MM.1S (cell line): Measurements from ENCODE around the gene SGPL1.

ENCODE experiments used
- DNase-seq: peaks from one replicate; pipeline ENCODE4 v3.0.0-alpha.2; 2015
- H2AFZ ChIP-seq: fragments of 300-600 bp; sonication (generic); 2 replicates; pipeline ENCODE4 v1.6.0; 2016; ENCODE audit warnings: antibody characterized with exemption, low read length
- H3F3A ChIP-seq: fragments of 300-600 bp; sonication (generic); 2 replicates; pipeline ENCODE4 v1.6.1; 2016; ENCODE audit warnings: mild to moderate bottlenecking, antibody characterized with exemption, low read length, moderate library complexity, mixed read lengths; ENCODE audit not compliant: insufficient read depth
- H3K27ac ChIP-seq: fragments of 300-600 bp; sonication (generic); 2 replicates; pipeline ENCODE4 v1.5.1; 2016; ENCODE audit warnings: mild to moderate bottlenecking, low read length
- H3K27me3 ChIP-seq: fragments of 300-600 bp; sonication (generic); replicated peaks from 2 replicates; pipeline ENCODE4 v1.6.0; 2016; ENCODE audit warnings: low read length; ENCODE audit not compliant: insufficient read depth
- H3K36me3 ChIP-seq: fragments of 300-600 bp; sonication (generic); replicated peaks from 2 replicates; pipeline ENCODE4 v1.6.1; 2016; ENCODE audit warnings: mild to moderate bottlenecking, low read length, mixed read lengths; ENCODE audit not compliant: insufficient read depth
- H3K4me1 ChIP-seq: fragments of 300-600 bp; sonication (generic); 2 replicates; pipeline ENCODE4 v1.6.1; 2016; ENCODE audit warnings: low read length, mixed read lengths
- H3K4me2 ChIP-seq: fragments of 300-600 bp; sonication (generic); 2 replicates; pipeline ENCODE4 v1.6.0; 2016; ENCODE audit warnings: low read depth, low read length
- H3K4me3 ChIP-seq: fragments of 300-600 bp; sonication (generic); 2 replicates; pipeline ENCODE4 v1.5.1; 2016; ENCODE audit warnings: low read length, mixed read lengths
- H3K79me2 ChIP-seq: fragments of 300-600 bp; sonication (generic); 2 replicates; pipeline ENCODE4 v1.6.1; 2016; ENCODE audit warnings: mixed run types, low read length, mixed read lengths
- H3K9ac ChIP-seq: fragments of 300-600 bp; sonication (generic); 2 replicates; pipeline ENCODE4 v1.6.1; 2016; ENCODE audit warnings: low read length, mixed read lengths
- H3K9me2 ChIP-seq: fragments of 300-600 bp; sonication (generic); replicated peaks from 2 replicates; pipeline ENCODE4 v1.6.1; 2016; ENCODE audit warnings: mild to moderate bottlenecking, low read length, mixed read lengths; ENCODE audit not compliant: insufficient read depth
- H3K9me3 ChIP-seq: fragments of 300-600 bp; sonication (generic); replicated peaks from 2 replicates; pipeline ENCODE4 v1.6.1; 2016; ENCODE audit warnings: mild to moderate bottlenecking, low read length, mixed read lengths; ENCODE audit not compliant: insufficient read depth
- H4K20me1 ChIP-seq: fragments of 300-600 bp; sonication (generic); 2 replicates; pipeline ENCODE4 v1.6.1; 2016; ENCODE audit warnings: mild to moderate bottlenecking, low read length, moderate library complexity, mixed read lengths; ENCODE audit not compliant: insufficient read depth
- CTCF ChIP-seq: fragments of 300-600 bp; sonication (generic); IDR thresholded peaks from 2 replicates; pipeline ENCODE4 v1.5.1; 2016; ENCODE audit warnings: antibody characterized with exemption, low read length, mixed read lengths
- EZH2 ChIP-seq: fragments of 300-600 bp; sonication (generic); optimal IDR thresholded peaks from 2 replicates; pipeline ENCODE3; 2017; ENCODE audit warnings: low read depth, mild to moderate bottlenecking, antibody characterized with exemption, low read length, mixed read lengths
- EZH2phosphoT487 ChIP-seq: fragments of 300-600 bp; sonication (generic); IDR thresholded peaks from 2 replicates; pipeline ENCODE4 v1.6.1; 2018; ENCODE audit warnings: antibody characterized with exemption, low read length

Gene SGPL1

GRCh38 chr10:70863470-70864160 lies 47.9 kb downstream of the SGPL1 start:
- no peak overlapping the region for H3K27ac ChIP-seq
- H3K9me3 ChIP-seq, result no peaks in the 10 kb centered on the region
- H3K79me2 ChIP-seq, result no peaks in the 10 kb centered on the region
- peaks cover 47% of the 10 kb centered on the region for H3K4me1 ChIP-seq
- H2AFZ ChIP-seq, result no peak overlapping the region
- no peak overlapping the region for H3K4me2 ChIP-seq
- no peaks in the 10 kb centered on the region for H3K27me3 ChIP-seq
- no peaks in the 10 kb centered on the region for H3K9me2 ChIP-seq
- H3K9ac ChIP-seq, result no peak overlapping the region
- no peak overlapping the region for H3K4me3 ChIP-seq
- H3K36me3 ChIP-seq, result no peaks in the 10 kb centered on the region
- peak; percentile 38 for DNase-seq
- H4K20me1 ChIP-seq, result no peaks in the 10 kb centered on the region
- peaks cover 17% of the 10 kb centered on the region for H3F3A ChIP-seq
- TF ChIP-seq CTCF (peak; percentile 23; the same call in 1 of the 2 replicates), EZH2phosphoT487 (no peak), EZH2 (no peak)

- Histone ChIP-seq H3K36me3 (no peaks in the 10 kb centered on the region), H3K27me3 (no peaks in the 10 kb centered on the region), H2AFZ (no peak overlapping the region), H3K4me3 (no peak overlapping the region), H3K9me3 (no peaks in the 10 kb centered on the region), H3K79me2 (no peaks in the 10 kb centered on the region), H3K9me2 (no peaks in the 10 kb centered on the region), H4K20me1 (no peaks in the 10 kb centered on the region), H3K4me2 (peak overlapping the region; percentile 54), H3F3A (peaks cover 17% of the 10 kb centered on the region), H3K4me1 (peaks cover 47% of the 10 kb centered on the region), H3K27ac (peak overlapping the region; percentile 31; the same call in 1 of the 2 replicates), H3K9ac (no peak overlapping the region)
- DNase-seq, result no peak
- TF ChIP-seq EZH2phosphoT487, result no peak
- TF ChIP-seq EZH2, result no peak
- no peak for TF ChIP-seq CTCF
Measured at GRCh38 chr10:70864935-70865334, 49.2 kb downstream of the SGPL1 start.

GRCh38 chr10:70866424-70866823 lies 50.7 kb downstream of the SGPL1 start:
- peaks cover 47% of the 10 kb centered on the region for H3K4me1 ChIP-seq
- H2AFZ ChIP-seq, result no peak overlapping the region
- peak overlapping the region; percentile 24 for H3K4me2 ChIP-seq
- TF ChIP-seq CTCF (no peak), EZH2 (no peak), EZH2phosphoT487 (no peak)
- no peaks in the 10 kb centered on the region for H4K20me1 ChIP-seq
- H3K4me3 ChIP-seq, result no peak overlapping the region
- H3K9me3 ChIP-seq, result no peaks in the 10 kb centered on the region
- no peaks in the 10 kb centered on the region for H3K36me3 ChIP-seq
- H3K9me2 ChIP-seq, result no peaks in the 10 kb centered on the region
- H3K9ac ChIP-seq, result no peak overlapping the region
- DNase-seq, result peak; percentile 87
- H3K27ac ChIP-seq, result peak overlapping the region; percentile 7; the same call in 1 of the 2 replicates
- H3F3A ChIP-seq, result peaks cover 17% of the 10 kb centered on the region
- H3K27me3 ChIP-seq, result no peaks in the 10 kb centered on the region
- H3K79me2 ChIP-seq, result no peaks in the 10 kb centered on the region
